GM19025 (cell line): ENCODE measurements around the gene S100A8.
"Not testable (repeated sequence)": the region's sequence is repeated elsewhere in the genome, so short reads cannot be mapped to it uniquely, and the experiment has no call there.

ENCODE experiments used
- ATAC-seq: cut with Tn5 transposase; IDR thresholded peaks from one replicate; pipeline ENCODE4 v1.9.1; 2021; ENCODE audit warnings: mild to moderate bottlenecking, low read depth, moderate library complexity; ENCODE audit not compliant: unreplicated experiment

Gene S100A8

GRCh38 chr1:153417136-153417888 is 26.4 kb upstream of the S100A8 start:
- ATAC-seq, result no peak

- no peak for ATAC-seq
These were observed 25.1 kb upstream of the S100A8 start, which contains the start of gene S100A7A for GRCh38 chr1:153415850-153416570. Gene S100A7A (plus strand): TSS chr1:153416520. CDS start chr1:153418083, 1,563 bp downstream.

GRCh38 chr1:153413961-153414360 is 23.1 kb upstream of the S100A8 start:
- ATAC-seq, result not testable (repeated sequence)

GRCh38 chr1:153407274-153407673 is 16.4 kb upstream of the S100A8 start:
- not testable (repeated sequence) for ATAC-seq

- not testable (repeated sequence) for ATAC-seq
These were observed 15.1 kb upstream of the S100A8 start for GRCh38 chr1:153405825-153406599.

GRCh38 chr1:153404768-153405167 is 13.9 kb upstream of the S100A8 start:
- no peak for ATAC-seq

- no peak for ATAC-seq
These were observed 13.3 kb upstream of the S100A8 start for GRCh38 chr1:153404086-153404635.

- no peak for ATAC-seq
These were observed 12.7 kb upstream of the S100A8 start for GRCh38 chr1:153403421-153404085.

GRCh38 chr1:153402226-153402625 is 11.4 kb upstream of the S100A8 start:
- ATAC-seq, result no peak

- no peak for ATAC-seq
These were observed 10.6 kb upstream of the S100A8 start for GRCh38 chr1:153401461-153401860.

GRCh38 chr1:153400244-153400643 is 9.4 kb upstream of the S100A8 start:
- no peak for ATAC-seq

- no peak for ATAC-seq
These were observed 8.7 kb upstream of the S100A8 start for GRCh38 chr1:153399401-153400055.

- ATAC-seq, result no peak
These were observed 7.2 kb upstream of the S100A8 start for GRCh38 chr1:153397924-153398651.

- ATAC-seq, result no peak
These were observed 6.4 kb upstream of the S100A8 start for GRCh38 chr1:153397051-153397923.

GRCh38 chr1:153396461-153396860 is 5.6 kb upstream of the S100A8 start:
- ATAC-seq, result no peak

- no peak for ATAC-seq
These were observed 4.9 kb upstream of the S100A8 start for GRCh38 chr1:153395776-153396175.

- ATAC-seq, result no peak
These were observed 4.3 kb upstream of the S100A8 start for GRCh38 chr1:153395136-153395685.

GRCh38 chr1:153394391-153394790 is 3.5 kb upstream of the S100A8 start:
- ATAC-seq, result no peak
